Skeletal muscle cell (primary cell): ENCODE measurements around the gene PBXIP1.

ENCODE experiments used
- DNase-seq: peaks from one replicate; pipeline ENCODE4 v3.0.0-alpha.2; 2010; ENCODE audit warnings: low read depth
- H3K4me3 ChIP-seq: 2 replicates; pipeline ENCODE4 v1.5.1; 2011; ENCODE audit warnings: low read depth, mild to moderate bottlenecking, control low read depth, low read length, moderate library complexity

Gene PBXIP1

GRCh38 chr1:154961207-154962155 is 5.6 kb upstream of the PBXIP1 start, which contains the start of gene PYGO2:
TSS of gene PYGO2 (minus strand) at chr1:154961782. CDS start at chr1:154961576, 206 bp downstream.
- no peak for DNase-seq
- peak within 1 kb of the TSS; percentile 67 for H3K4me3 ChIP-seq

GRCh38 chr1:154960446-154961136 is 4.7 kb upstream of the PBXIP1 start:
- no peak for DNase-seq
- H3K4me3 ChIP-seq: peak overlapping the region; percentile 67

DNA sequence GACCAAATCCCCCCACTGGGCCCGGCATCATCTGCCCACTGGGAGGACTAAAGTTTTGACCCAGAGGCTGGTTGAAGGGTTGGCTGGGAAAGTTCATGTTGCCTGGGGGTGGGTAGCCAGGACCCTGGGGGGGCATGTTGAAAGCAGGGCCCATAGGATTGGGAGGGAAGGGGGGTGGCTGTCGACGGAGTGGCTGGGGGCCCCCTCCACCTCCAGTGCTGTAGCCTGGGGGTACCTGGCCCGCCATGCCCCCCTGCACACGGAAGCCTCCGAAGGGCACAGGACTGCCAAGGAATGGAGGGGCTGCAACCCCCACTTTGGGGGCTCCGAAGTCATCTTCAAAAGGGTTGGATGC is 3.5 kb upstream of the PBXIP1 start:
- no peak for DNase-seq
- H3K4me3 ChIP-seq: no peak overlapping the region

DNA sequence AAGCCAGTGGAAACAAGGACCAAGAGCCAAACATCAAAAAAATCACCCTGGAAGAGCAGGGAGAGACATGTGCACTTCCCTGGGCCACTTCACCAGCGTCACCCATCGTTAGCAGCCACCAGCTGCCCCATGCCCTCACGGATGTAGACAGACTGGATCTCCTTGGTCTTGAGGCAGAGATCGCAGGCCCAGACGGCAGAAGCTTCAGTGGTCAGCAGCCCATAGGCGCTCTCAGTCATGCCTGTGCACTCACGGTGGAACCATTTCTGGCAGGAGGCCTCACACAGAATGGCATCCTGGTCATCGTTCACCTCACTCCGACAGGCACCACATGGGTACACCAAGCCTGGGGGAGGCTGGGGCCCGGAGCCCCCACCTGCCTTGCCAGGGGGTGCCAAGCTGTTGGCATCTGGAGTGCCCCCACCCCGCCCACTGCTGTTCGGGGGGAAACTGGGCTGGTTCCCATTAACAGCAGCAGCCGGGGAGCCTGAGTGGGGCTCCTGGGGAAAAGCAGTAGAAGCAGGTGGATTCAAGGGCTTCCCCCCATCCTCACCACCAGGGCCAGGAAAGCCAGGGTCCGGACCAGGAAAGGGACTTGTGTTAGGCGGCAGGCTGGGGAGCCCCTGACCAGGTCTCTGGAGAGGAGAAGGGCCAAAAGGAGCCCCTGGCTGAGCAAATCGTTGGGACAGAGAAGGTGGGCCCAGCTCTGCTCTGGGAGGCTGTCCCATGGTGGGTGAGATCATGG is 3.0 kb upstream of the PBXIP1 start:
- no peak overlapping the region for H3K4me3 ChIP-seq
- no peak for DNase-seq

GRCh38 chr1:154958036-154958435 is 2.1 kb upstream of the PBXIP1 start:
- no peak for DNase-seq
- no peak overlapping the region for H3K4me3 ChIP-seq

DNA sequence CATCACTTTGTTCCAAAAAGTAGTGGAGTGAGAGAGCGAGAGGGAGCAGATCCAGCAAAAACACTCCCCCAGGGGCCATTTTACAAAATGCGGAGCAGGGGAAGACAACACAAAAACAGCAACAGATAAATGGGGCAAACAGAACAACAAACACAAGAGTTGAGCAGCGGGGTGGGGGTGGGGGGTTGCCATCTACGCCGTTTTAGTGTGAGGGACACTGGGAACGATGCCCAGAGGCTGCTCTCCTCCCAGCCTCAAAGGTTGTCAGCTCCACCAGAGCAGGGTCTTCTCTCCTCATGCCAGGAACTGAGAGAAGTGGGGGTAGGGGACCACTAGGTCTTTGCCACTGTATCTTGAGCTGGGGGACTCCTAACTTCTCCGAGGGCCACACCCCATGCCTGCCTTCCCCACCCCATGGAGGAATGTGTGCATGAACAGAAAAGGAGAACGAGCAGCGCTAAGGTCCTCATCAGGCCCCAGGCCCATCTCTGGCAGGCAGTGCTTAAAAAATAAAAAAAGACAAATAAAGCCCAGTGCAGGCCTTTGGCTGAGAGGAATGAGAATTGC is 1.3 kb upstream of the PBXIP1 start:
- no peak overlapping the region for H3K4me3 ChIP-seq
- no peak for DNase-seq

GRCh38 chr1:154956544-154956941 is 644 bp upstream of the PBXIP1 start:
- DNase-seq: no peak
- H3K4me3 ChIP-seq: peak overlapping the region; percentile 65

- no peak for DNase-seq
- peak overlapping the region; percentile 65 for H3K4me3 ChIP-seq
Measured at GRCh38 chr1:154955039-154955717, 721 bp downstream of the PBXIP1 start.

- no peak for DNase-seq
- no peak overlapping the region for H3K4me3 ChIP-seq
Measured at GRCh38 chr1:154954541-154954940, 1.4 kb downstream of the PBXIP1 start.

DNA sequence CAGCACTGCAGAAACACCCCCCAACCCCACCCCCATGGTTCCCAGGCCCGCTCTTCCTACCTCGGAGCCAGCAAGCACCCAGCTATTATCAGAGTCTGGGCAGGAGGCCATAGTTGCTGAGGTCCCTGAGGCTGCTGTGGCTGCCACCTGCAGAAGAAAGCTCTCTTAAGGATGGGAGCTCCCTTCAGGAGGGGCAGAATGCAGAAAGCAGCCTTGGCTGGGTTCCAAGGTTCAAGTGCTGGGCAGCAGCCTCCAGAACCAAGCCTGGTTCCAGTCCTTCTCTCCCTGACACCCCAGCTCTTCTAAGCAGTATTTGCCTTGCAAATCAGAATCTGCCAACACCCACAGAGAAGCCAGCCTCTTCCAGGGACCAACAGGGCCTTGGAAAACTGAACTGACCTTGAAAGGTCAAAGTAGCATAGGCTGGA is 2.3 kb downstream of the PBXIP1 start:
- DNase-seq: no peak
- H3K4me3 ChIP-seq: no peak overlapping the region

- no peak overlapping the region for H3K4me3 ChIP-seq
- no peak for DNase-seq
Measured at GRCh38 chr1:154952664-154953063, 3.2 kb downstream of the PBXIP1 start.

DNA sequence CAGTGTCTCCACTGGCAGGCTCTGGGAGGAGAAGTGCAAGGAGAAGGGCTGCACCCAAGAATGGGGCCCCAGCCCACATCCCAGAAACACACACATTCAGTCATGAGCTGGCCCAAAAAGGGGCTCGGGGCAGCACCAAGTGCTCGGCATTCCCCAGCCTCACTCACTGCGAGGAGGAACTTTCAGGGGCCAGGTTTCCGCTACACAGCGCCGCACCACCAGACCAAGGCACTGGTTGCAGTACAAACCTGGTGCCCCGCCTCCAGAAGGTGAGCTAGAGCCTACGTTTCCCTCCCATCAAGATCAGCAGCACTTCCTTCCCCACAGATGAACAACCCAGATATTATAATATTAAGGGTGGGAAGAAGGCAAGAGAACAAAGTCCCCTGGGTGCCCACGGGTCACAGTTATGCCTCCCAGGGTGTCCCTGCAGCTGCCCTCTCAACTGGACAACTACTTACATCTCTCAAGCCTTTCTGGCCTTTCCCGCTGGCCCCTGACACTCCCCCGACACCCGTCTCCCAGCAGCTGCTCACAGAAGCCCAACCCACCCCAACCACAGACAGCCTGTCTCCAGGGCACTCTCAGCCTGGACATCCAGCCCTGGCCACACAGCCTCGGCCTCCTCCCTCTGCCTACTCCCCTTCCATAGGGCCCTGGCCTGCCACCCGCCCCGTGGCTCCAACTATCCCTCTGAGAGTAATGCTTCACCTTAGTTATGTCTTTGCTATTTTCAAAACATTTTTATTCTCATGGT is 3.8 kb downstream of the PBXIP1 start:
- H3K4me3 ChIP-seq: no peak overlapping the region
- DNase-seq: no peak

- H3K4me3 ChIP-seq: no peak overlapping the region
- DNase-seq: no peak
Measured at GRCh38 chr1:154948079-154948478, 7.8 kb downstream of the PBXIP1 start.

DNA sequence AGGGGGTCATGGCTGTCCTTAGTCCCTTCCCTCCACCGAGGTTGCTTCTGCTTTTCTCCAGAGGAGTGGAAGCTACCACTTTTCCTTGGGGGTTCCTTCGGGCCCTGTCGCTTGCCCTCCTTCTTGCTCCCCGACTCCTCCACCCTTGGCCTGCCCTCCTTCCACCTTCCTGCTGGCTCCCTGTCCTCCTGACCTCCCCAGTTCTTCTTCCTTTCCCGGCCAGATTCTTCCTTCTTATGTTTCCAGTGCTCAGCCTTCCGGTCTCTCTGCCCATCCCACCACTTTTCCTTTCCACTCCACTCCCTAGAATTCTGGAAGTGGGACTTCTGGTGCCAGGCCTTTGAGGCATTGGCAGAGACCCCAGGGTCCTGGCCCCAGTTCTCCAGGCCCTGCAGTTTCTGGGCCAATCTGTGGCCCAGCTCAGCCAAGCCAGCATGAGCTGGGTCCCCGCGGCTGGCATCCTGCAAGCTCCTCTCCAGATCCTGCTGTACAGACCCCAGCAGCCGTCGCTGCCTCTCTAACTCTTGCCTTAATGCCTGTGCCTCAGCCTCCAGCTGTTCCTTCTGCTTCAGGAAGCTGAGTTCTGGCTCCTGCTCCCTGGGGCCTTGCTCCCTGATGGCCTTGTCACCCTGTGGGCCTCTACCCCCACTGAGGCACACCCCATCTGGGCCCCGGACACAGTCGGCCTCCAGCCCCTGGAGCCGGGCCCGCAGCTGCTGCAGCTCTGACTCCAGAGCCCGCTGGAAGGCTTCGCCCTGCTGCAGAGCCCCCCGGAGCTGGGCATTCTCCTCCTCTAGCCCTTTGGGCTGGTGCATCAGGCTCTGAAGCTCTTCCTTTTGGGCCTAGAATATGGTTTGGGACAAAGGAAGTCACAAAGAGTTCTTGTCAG is 9.7 kb downstream of the PBXIP1 start:
- no peak overlapping the region for H3K4me3 ChIP-seq
- DNase-seq: no peak

DNA sequence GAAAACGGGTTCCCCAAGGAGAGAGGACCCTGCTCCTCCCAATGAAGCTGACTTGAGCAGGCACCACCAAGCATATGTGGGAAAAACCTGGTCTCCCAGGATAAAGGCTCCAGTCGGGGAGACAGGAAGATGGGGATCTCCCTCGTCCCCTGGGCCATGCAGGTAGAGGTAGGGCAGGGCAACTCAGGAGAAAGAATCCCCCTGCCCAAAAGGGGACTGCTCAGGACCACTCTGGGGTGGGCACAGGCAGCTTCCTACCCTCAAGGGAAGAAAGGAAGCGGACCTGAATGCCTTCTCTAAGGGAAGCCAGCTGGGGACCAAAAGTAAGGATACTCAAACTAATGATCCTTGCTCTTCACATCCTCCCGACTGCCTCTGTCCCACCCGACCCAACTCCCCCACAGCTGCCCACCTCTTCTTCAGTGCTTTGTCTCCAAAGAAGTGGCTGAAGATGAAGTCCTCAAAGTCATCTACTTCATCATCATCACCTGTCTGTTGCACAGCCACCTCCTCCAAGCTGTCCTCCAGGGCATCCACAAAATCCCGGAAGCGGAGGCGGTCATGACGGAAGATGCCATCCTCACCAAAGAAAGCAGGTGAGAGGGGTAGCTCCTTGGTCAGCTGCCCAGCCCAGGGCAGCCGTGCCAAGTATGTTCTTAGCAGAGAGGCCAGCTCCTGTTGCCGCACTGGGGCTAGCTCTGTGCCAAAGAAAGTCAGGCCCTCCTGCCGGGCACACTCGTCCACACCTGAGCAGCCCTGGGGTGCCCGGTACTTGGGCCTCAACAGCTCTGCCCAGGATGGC is 10.5 kb downstream of the PBXIP1 start:
- no peak for DNase-seq
- H3K4me3 ChIP-seq: no peak overlapping the region

DNA sequence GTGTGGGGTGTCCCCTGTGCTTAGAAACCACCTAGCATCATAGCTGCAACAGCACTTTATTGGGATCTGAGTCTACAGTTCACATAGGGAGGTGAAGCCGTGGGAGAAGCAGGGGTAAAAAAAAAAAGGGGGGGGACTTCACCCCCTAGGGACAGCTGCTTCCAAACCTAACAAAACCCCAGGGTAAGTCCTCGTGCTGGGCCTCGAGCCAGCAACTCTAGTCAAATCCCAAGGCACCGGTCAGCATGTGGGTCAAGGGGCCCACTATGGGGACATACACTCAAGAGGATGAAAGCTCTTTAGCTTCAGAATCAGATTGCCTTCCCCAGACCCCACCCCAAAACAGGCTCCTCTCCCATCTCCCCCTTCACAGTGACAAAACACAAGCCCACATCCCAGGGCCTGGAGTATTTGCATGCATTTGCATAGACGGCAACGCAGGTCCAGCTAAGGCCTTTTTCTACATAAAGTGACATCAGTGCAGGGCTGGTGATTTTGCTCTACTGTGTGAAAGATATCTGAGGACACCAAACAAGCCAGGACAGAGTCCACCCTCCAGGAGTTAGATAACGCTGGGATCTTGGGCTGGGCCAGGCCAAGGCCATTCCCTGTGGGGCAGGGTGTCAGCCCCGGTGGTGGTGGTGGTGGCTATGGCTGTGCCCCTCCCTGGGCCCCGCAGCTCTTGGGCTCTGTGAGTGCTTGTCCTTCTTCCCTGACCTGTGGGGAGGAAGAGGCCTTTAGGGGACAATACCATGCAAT is 11.3 kb downstream of the PBXIP1 start:
- no peak overlapping the region for H3K4me3 ChIP-seq
- DNase-seq: no peak
